Measurements from ENCODE around the gene BZW2.

Gene BZW2

GRCh38 chr7:16644157-16644556 is 1.8 kb upstream of the BZW2 start:
- peaks cover 17% of the 10 kb centered on the region for H3F3A ChIP-seq (ENCODE audit: control insufficient read depth, insufficient read depth)
- H3K79me2 ChIP-seq (ENCODE audit: control insufficient read depth, low read length) = peaks cover 65% of the 10 kb centered on the region
- H3K4me3 ChIP-seq (ENCODE audit: low read length) = peak overlapping the region; percentile 93
- H3K4me2 ChIP-seq (ENCODE audit: low read length) = peak overlapping the region; percentile 77
- TF ChIP-seq EZH2phosphoT487 (IDR thresholded peaks at IDR 0.05; ENCODE audit: borderline replicate concordance, low read length) (no peak), CTCF (IDR thresholded peaks at IDR 0.05; ENCODE audit: low read depth, low read length, poor library complexity, severe bottlenecking) (no peak)
- no peaks in the 10 kb centered on the region for H3K9me3 ChIP-seq (ENCODE audit: control insufficient read depth, insufficient read depth, low read length)
- H4K20me1 ChIP-seq (ENCODE audit: control insufficient read depth, insufficient read depth, low read depth, low read length) = peaks cover 26% of the 10 kb centered on the region
- peaks cover 49% of the 10 kb centered on the region for H3K4me1 ChIP-seq (ENCODE audit: control insufficient read depth, low read length)
- H3K27me3 ChIP-seq (ENCODE audit: control insufficient read depth, low read length) = no peaks in the 10 kb centered on the region
- no peaks in the 10 kb centered on the region for H3K9me2 ChIP-seq (replicated peaks; ENCODE audit: control insufficient read depth, low read length)
- no peak overlapping the region for H3K27ac ChIP-seq (ENCODE audit: low read depth, low read length)
- H3K36me3 ChIP-seq (ENCODE audit: control insufficient read depth, low read length) = peaks cover 30% of the 10 kb centered on the region

GRCh38 chr7:16644636-16645592 is 1.1 kb upstream of the BZW2 start:
- H3F3A ChIP-seq (ENCODE audit: control insufficient read depth, insufficient read depth) = peaks cover 19% of the 10 kb centered on the region
- TF ChIP-seq CTCF (IDR thresholded peaks at IDR 0.05; ENCODE audit: low read depth, low read length, poor library complexity, severe bottlenecking) (no peak), EZH2phosphoT487 (IDR thresholded peaks at IDR 0.05; ENCODE audit: borderline replicate concordance, low read length) (no peak)
- H3K27me3 ChIP-seq (ENCODE audit: control insufficient read depth, low read length) = no peaks in the 10 kb centered on the region
- H3K4me1 ChIP-seq (ENCODE audit: control insufficient read depth, low read length) = peaks cover 53% of the 10 kb centered on the region
- peaks cover 34% of the 10 kb centered on the region for H3K36me3 ChIP-seq (ENCODE audit: control insufficient read depth, low read length)
- no peaks in the 10 kb centered on the region for H3K9me2 ChIP-seq (replicated peaks; ENCODE audit: control insufficient read depth, low read length)
- peaks cover 30% of the 10 kb centered on the region for H4K20me1 ChIP-seq (ENCODE audit: control insufficient read depth, insufficient read depth, low read depth, low read length)
- peaks cover 73% of the 10 kb centered on the region for H3K79me2 ChIP-seq (ENCODE audit: control insufficient read depth, low read length)
- no peaks in the 10 kb centered on the region for H3K9me3 ChIP-seq (ENCODE audit: control insufficient read depth, insufficient read depth, low read length)
- H3K4me2 ChIP-seq (ENCODE audit: low read length) = peak overlapping the region; percentile 77
- peak overlapping the region; percentile 93 for H3K4me3 ChIP-seq (ENCODE audit: low read length)
- peak overlapping the region; percentile 23; the same call in 1 of the 2 replicates for H3K27ac ChIP-seq (ENCODE audit: low read depth, low read length)

- Histone ChIP-seq H3K9me2 (replicated peaks; ENCODE audit: control insufficient read depth, low read length) (no peaks in the 10 kb centered on the region), H3K4me1 (ENCODE audit: control insufficient read depth, low read length) (peaks cover 57% of the 10 kb centered on the region), H3K27me3 (ENCODE audit: control insufficient read depth, low read length) (no peaks in the 10 kb centered on the region), H3K9me3 (ENCODE audit: control insufficient read depth, insufficient read depth, low read length) (no peaks in the 10 kb centered on the region), H3K79me2 (ENCODE audit: control insufficient read depth, low read length) (peaks cover 85% of the 10 kb centered on the region), H3K4me3 (ENCODE audit: low read length) (peak overlapping the region; percentile 93), H3K27ac (ENCODE audit: low read depth, low read length) (peak overlapping the region; percentile 40; the same call in 1 of the 2 replicates), H4K20me1 (ENCODE audit: control insufficient read depth, insufficient read depth, low read depth, low read length) (peaks cover 36% of the 10 kb centered on the region), H3K36me3 (ENCODE audit: control insufficient read depth, low read length) (peaks cover 42% of the 10 kb centered on the region), H3K4me2 (ENCODE audit: low read length) (peak overlapping the region; percentile 77), H3F3A (ENCODE audit: control insufficient read depth, insufficient read depth) (peaks cover 19% of the 10 kb centered on the region)
- no peak for TF ChIP-seq EZH2phosphoT487 (IDR thresholded peaks at IDR 0.05; ENCODE audit: borderline replicate concordance, low read length)
- TF ChIP-seq CTCF (IDR thresholded peaks at IDR 0.05; ENCODE audit: low read depth, low read length, poor library complexity, severe bottlenecking) = no peak
Observed at GRCh38 chr7:16646472-16647072, 591 bp downstream of the BZW2 start.

Data from DOHH2 (cell line).